Posterior cingulate gyrus (tissue), 11 donors: ENCODE results near the gene ZBTB20.
A peak's percentile ranks its signal among the peaks of the same experiment; 100 is the strongest.

Experiments used
- DNase-seq, 10 donors: peaks; one replicate each; pipeline versions ENCODE4 v3.0.0 to v3.0.0-alpha.2; 2020 to 2021; ENCODE audit warnings: mixed read lengths in 3 of 10
- intact Hi-C: fragments of 100-400 bp; cut with DNase I; formaldehyde crosslinking; loops from one replicate; pipeline ENCODE4 v1.15.1; 2023

The ZBTB20 gene

DNA sequence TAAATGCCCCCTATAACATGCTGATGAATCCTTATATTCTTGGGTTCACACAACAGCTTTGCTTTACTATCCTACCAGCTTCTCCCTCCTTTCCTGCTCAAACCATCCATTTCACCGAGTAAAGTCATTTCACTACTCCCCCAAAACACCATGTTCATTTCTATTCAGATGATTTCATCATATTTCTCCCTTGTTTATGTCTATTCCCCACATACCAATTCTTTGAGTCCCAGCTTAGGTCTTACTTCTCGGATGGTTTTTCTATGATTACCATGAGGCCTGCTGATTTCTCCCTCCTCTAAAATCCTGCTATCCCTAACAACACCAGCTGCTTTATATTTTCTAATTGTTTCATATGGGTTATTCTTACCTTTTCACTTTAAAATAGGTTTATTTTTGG lies 621.8 kb downstream of the ZBTB20 start:
- intact Hi-C loops, result no loop called here
- no peak for DNase-seq

DNA sequence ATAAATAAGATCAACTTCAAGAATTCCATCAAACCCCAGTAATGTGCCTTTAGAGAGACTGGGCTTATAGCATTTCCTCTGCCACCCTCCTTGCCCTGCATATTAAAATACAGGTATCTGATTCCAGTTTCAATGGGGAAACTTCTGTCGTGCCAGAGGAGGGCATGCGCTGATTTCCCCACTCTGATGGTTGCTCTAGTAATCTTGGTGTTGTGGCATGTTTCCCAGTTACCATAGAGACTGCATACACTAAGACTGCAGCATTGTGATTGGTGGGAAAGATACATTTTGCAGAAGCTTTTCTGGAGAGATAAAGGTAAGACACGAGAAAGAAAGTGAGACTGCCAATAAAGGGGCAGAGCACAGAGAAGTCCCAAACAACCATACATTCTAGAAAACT lies 627.7 kb downstream of the ZBTB20 start:
- DNase-seq, result no peak
- intact Hi-C loops, result no loop called here

GRCh38 chr3:114518206-114518808 lies 628.8 kb downstream of the ZBTB20 start:
- intact Hi-C loops, result no loop called here
- DNase-seq, result no peak

GRCh38 chr3:114510201-114510600 lies 636.9 kb downstream of the ZBTB20 start:
- no peak for DNase-seq
- intact Hi-C loops, result no loop called here

DNA sequence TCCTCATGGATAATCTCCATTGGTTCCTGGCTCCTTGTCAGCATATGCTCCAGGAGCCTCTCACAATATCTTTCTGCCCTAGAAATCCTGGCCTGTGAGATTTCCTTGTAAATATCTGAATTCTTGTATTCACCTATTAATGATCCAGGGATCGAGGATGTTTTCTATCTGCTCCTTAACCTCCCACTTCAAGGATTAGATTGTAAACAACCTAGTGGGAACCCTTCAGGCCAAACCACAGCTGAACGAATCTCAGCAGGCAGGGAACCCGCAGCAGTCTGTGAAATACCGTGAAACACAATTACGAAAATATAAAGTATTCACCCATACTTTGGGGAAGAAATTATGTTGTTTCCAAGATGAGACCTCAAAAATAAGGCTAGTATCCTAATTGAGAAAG lies 637.3 kb downstream of the ZBTB20 start:
- intact Hi-C loops, result no loop called here
- no peak for DNase-seq

GRCh38 chr3:114508976-114509375 lies 638.1 kb downstream of the ZBTB20 start:
- intact Hi-C loops, result no loop called here
- no peak for DNase-seq

DNA sequence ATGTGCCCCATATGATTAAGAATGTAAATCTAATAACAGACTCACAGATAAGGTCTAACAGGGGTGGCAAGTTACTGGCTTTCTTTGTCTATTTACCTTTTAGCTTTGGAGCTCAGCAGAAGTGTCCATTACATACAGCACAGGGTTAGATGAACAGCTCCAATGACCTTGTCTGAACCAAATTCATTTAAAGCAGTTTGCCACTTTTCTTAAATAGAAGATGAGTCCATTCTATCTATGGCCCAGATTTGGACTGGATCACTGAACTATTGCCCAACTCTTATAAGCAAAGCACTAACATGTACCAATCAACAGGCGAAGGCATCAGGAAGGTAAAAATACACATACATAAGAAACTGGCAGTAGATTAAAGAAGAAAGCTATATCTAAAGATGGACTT lies 638.9 kb downstream of the ZBTB20 start:
- no peak for DNase-seq

GRCh38 chr3:114506591-114507300 lies 640.3 kb downstream of the ZBTB20 start:
- DNase-seq, result no peak
- intact Hi-C loops, result no loop called here

More for the DNA sequence above, 638.9 kb downstream of the ZBTB20 start:
- intact Hi-C loops, result no loop called here

GRCh38 chr3:114504941-114505628 lies 642.0 kb downstream of the ZBTB20 start:
- no peak for DNase-seq
- intact Hi-C loops, result no loop called here

- DNase-seq, result no peak
- intact Hi-C loops, result no loop called here
Observed at GRCh38 chr3:114502204-114502603, 644.9 kb downstream of the ZBTB20 start.

GRCh38 chr3:114499976-114500375 lies 647.1 kb downstream of the ZBTB20 start:
- DNase-seq, result no peak
- intact Hi-C loops, result no loop called here

DNA sequence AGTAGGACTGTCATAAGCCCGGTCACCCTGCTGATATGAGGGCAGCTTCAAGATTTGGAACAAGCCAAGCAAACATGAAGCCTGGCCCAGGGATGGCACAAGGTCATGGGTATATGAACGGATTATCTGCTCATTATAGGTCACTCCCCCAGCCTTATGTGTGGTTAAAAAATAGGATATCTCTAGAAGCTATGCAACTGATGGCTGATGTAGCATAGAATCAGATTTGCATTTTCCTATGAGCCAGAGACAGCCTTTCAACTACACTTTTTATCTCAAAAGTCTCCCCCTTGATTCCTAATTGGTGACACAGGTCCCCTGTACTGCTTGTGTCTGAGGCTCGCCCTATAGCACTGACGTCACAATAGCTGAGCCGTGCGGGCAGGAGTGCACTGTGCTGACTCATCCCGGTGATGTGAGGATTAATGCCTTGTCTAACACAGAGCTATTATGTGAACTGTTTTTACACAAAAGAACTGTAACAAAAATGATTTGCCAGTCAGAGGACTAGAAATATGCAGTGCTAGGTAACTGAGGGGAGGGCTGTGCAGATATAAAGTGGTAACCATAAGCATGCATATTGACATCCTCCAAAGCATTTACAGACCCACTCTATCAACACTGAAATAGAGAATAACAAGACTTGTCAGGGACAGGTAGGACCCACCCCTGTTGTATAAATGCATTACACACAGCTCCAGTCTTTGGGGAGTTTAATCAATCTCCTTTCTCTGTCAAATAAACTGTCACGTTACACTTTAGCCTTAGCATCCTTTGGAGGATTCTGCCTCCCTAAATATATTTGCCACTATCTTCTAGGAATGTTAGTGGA lies 648.3 kb downstream of the ZBTB20 start:
- DNase-seq, result peak in 2 of 10 donors; percentile 27 to 70
- intact Hi-C loops, result no loop called here

DNA sequence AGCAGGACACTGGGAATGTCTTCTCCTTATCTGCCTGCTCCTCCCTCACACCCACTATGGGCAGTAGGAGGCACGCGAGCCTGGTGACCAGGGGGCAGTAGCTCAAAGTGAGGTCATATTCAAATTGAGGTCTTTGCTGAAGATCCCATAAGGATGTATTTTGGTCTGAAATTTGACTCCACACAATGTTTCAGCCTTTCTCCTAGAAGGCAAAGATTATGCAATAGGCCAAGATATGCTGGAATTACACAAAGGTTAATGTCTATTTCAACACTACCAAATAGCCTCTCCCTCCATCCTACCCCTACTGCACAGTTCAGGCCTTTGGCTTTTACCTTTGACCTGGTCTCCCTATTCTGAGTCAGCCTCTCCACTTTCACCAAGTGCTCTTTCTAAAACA lies 650.2 kb downstream of the ZBTB20 start:
- intact Hi-C loops, result no loop called here
- no peak for DNase-seq

- intact Hi-C loops, result no loop called here
- no peak for DNase-seq
Observed at GRCh38 chr3:114496466-114496865, 650.6 kb downstream of the ZBTB20 start.

DNA sequence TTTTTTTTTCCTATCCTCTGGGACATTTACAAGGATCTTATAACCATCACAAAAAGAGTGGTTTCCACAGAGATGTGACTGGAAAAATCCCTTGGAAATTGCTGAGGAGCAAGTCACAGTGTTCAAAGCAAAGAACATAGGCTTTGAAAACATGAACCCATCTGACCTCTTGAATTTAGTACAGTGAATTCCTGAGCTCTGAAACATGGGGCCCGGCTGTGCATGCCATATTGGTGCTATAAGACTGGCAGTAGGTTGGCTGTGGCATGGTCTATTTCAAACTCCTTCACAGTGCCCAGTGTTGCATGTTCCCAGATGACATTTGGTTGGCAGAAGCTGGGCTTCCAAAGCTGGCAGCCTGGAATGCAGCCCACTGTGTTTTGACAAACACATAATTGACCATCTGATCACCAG lies 651.1 kb downstream of the ZBTB20 start:
- intact Hi-C loops, result no loop called here
- peak in 5 of 10 donors; percentile 6 to 75 (median 27) for DNase-seq

- intact Hi-C loops, result no loop called here
- DNase-seq, result no peak
Observed at GRCh38 chr3:114494498-114494897, 652.6 kb downstream of the ZBTB20 start.

DNA sequence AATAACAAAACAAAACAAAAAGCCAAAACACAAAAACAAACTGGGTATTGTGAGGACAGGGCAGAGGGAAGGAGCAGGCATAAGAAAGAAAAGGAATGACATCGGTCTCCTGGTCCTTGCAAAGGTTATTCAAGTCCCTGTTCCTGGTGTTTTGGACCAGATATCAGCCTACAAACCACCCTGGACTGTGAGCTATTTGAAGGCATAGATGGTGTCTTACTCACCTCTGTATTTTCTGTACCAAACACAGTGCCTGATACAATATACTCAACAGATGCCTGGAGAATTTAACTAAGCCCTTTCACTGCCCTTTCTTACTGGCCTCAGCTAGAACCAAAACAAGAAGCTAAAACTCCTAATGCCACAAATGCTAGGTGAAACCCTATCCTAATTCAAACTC lies 656.3 kb downstream of the ZBTB20 start:
- no peak for DNase-seq
- intact Hi-C loops, result no loop called here

DNA sequence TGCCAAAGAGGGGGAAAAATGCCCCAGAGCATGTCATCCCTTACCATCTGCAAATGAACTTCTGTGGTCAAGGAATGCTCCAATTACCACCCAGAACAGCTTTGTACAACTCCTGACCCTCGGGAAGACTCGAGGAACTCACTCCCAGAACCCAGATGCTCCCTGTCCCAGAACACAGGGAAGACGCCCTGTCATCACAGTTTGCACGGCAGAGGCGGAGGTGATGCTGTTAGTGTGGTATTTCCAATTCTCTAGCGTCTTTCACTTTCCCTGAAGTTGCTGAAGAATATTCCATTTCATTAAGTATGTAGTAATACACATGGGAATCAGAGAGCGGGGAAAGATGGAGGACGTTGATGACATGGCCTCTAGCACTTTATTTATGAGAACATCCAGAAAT lies 659.6 kb downstream of the ZBTB20 start:
- intact Hi-C loops, result no loop called here
- no peak for DNase-seq

GRCh38 chr3:114484919-114485318 lies 662.2 kb downstream of the ZBTB20 start:
- no peak for DNase-seq
- intact Hi-C loops, result no loop called here

DNA sequence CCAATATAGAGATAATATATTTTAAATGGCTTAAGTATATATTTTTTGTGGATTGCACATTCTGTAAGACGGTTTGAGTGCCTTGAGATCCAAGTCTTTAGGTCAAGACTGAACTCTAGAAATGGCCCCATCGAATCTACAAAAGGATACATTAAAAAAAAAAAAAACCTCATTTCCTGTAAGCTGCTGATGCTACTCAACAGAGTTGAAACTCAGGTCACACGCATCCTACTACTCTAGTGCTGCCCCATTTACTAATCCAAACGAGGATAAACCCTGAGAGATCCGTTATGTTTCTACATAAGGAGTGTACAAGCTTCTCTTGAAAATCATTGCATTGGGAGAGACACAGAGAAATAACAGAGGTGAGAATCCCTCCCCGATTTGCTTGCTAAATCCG lies 666.0 kb downstream of the ZBTB20 start:
- DNase-seq, result no peak
- intact Hi-C loops, result no loop called here

- no peak for DNase-seq
- intact Hi-C loops, result no loop called here
Observed at GRCh38 chr3:114480442-114480841, 666.6 kb downstream of the ZBTB20 start.
